Measurements from ENCODE around the gene OOSP4A.
"Not testable (repeated sequence)": the region's sequence is repeated elsewhere in the genome, so short reads cannot be mapped to it uniquely, and the experiment has no call there.

Gene OOSP4A

GRCh38 chr11:59981106-59981770, 17.4 kb downstream of the OOSP4A start:
- DNase-seq: no peak

- not testable (repeated sequence) for DNase-seq
Observed at GRCh38 chr11:59982037-59982436, 18.2 kb downstream of the OOSP4A start.

- DNase-seq: no peak
Observed at GRCh38 chr11:59983212-59983611, 19.4 kb downstream of the OOSP4A start.

DNA sequence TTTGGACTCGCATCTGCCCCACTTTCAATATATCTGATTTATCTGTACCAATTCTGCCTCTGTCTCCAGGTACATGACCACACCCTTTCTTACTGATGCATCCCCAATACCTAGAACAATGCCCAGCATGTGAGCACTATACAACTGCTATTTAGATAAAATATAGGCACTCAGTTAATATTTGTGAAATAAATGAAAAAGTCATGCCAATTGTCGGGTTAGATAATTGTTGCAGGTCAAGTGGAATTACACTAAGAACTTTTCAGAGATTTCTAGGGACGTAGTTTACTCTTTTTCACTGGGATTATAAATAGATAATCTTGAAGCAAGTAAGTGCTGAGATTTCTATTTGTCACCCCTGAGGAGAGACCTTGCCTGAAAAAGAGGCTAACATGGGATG, 20.5 kb downstream of the OOSP4A start:
- no peak for DNase-seq

- no peak for DNase-seq
Observed at GRCh38 chr11:59990421-59990820, 26.6 kb downstream of the OOSP4A start.

DNA sequence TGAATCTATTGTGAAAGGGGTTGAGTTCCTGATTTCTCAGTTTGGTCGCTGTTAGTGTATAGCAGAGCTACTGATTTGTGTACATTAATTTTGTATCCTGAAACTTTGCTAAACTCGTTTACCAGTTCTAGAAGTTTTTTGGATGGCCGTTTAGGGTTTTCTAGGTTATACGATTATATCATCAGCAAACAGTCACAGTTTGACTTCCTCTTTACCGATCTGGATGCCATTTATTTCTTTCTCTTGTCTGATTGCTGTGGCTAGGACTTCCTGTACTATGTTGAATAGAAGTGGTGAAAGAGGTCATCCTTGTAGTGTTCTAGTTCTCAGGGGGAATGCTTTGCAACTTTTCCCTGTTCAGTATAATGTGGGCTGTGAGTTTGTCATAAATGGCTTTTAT, 28.6 kb downstream of the OOSP4A start:
- no peak for DNase-seq

- DNase-seq: no peak
Observed at GRCh38 chr11:59997800-59998199, 34.0 kb downstream of the OOSP4A start.

- no peak for DNase-seq
Observed at GRCh38 chr11:59999691-60000090, 35.9 kb downstream of the OOSP4A start.

- DNase-seq: no peak
Observed at GRCh38 chr11:60003729-60004128, 39.9 kb downstream of the OOSP4A start.

- DNase-seq: no peak
Observed at GRCh38 chr11:60005360-60005759, 41.5 kb downstream of the OOSP4A start.

DNA sequence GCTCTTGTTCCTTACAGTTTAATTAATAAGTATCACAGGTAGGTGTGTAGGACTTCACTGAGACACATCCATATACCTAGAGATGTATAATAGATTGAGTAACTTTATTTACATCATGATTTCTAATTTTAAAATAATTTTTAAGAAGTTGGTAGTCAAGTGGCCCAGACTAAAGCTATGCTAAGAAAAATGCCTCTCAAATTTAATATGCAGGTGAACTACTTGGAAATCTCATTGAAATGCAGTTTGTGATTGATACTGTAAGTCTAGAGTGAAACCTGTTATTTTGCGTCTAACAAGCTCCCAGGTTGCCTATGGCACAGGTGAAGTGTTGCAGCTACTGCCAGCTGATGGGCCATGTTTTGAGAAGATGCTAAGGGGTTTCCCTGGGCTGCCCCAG, 53.0 kb downstream of the OOSP4A start, which contains the start of gene OOSP4B:
Gene OOSP4B (plus strand): TSS at position 301 of the 400 bp plus-strand sequence.
- no peak for DNase-seq

DNA sequence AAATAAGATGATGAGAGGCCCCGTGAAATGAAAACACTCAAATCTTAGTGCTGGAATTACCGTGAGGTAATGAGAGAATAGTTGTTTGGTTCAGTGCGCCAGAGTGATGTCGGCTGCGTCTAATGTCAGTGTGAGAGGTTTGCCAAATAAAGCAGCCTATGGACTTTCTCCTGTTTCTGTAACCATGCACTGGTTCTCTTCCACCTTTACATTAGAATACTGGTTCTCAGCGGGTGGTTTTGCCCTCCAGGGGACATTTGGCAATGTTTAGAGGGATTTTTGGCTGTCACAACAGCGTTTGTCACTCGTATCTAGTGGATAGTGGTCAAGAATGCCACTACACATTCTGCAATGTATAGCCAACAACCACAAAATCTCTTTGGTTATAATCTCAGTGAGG, 54.2 kb downstream of the OOSP4A start:
- no peak for DNase-seq

All from NCI-H446 treated with DMSO at 0.1 percent for 48 hours (cell line).